BJ (cell line): ENCODE results near the gene ZNF385C. TPM values are rescaled to one million over a fixed set of nuclear protein-coding genes. Genes with fewer than 3 reads are reported as not detected.

ENCODE experiments used
- CTCF ChIA-PET: fragments of 350-600 bp; formaldehyde crosslinking; extraction: SDS; loops from one replicate; lab custom pipeline; 2021; ENCODE audit warnings: antibody characterized with exemption, inconsistent platforms; lab: Yijun Ruan, JAX
- POLR2A ChIA-PET: fragments of 300-600 bp; sonication (Branson Sonifier 250); formaldehyde crosslinking; extraction: SDS; loops from one replicate; lab custom pipeline; 2021; ENCODE audit warnings: antibody characterized with exemption; lab: Charles Lee
- DNase-seq: peaks from one replicate; pipeline ENCODE4 v3.0.0-alpha.2; 2011; ENCODE audit warnings: low read depth
- H3K27me3 ChIP-seq: 2 replicates; pipeline ENCODE4 v1.6.0; 2011; ENCODE audit warnings: low read length; ENCODE audit not compliant: control insufficient read depth, insufficient read depth
- H3K36me3 ChIP-seq: 2 replicates; pipeline ENCODE4 v1.5.1; 2011; ENCODE audit warnings: low read length; ENCODE audit not compliant: control insufficient read depth, insufficient read depth
- H3K4me3 ChIP-seq: 2 replicates; pipeline ENCODE4 v1.5.1; 2011; ENCODE audit warnings: low read depth, mild to moderate bottlenecking, control low read depth, low read length
- polyA plus RNA-seq: library from polyadenylated mRNA; depleted of rRNA; stranded (reverse); fragments of >200 nt; gene quantifications from 2 replicates; pipeline ENCODE4 v1.2.3, GENCODE V29; 2011; rRNA removed
- TF ChIP-seq, protein P1 (sequence below): IDR thresholded peaks from 2 replicates; pipeline ENCODE4 v1.5.1; 2011; ENCODE audit warnings: low read depth, mild to moderate bottlenecking, control low read depth, inconsistent platforms, low read length, moderate library complexity; ENCODE audit not compliant: insufficient read depth

The ZNF385C gene
- polyA plus RNA-seq, 1 experiment: not detected

DNA sequence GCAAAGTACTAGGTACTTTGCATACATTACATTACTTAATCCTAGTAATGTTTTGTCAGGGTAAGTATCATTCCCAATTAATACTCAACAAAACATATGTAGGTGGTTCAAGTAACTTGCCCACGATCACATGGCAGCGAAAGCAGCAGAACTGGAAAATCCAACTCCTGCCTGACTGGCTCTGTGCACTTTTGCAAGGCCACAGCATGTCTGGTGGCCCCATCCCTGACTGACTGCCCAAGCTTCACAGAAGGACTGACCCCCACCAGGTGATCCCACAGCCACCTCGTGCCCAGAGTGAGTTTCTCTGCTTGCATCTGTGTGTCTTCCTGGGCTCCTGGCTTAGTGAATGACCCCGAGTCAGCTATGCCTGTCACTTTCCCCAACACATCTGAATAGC, 120.3 kb downstream of the ZNF385C start:
- Histone ChIP-seq H3K4me3 (no peak overlapping the region), H3K27me3 (no peaks in the 10 kb centered on the region), H3K36me3 (peaks cover 44% of the 10 kb centered on the region)
- CTCF ChIA-PET: interaction anchor here (1.3 kb wide), 1 partner anchor 42 kb away, joined by 5 read pairs; the partner anchor contains the start of gene NKIRAS2
- DNase-seq: no peak
- TF ChIP-seq, protein P1, sequence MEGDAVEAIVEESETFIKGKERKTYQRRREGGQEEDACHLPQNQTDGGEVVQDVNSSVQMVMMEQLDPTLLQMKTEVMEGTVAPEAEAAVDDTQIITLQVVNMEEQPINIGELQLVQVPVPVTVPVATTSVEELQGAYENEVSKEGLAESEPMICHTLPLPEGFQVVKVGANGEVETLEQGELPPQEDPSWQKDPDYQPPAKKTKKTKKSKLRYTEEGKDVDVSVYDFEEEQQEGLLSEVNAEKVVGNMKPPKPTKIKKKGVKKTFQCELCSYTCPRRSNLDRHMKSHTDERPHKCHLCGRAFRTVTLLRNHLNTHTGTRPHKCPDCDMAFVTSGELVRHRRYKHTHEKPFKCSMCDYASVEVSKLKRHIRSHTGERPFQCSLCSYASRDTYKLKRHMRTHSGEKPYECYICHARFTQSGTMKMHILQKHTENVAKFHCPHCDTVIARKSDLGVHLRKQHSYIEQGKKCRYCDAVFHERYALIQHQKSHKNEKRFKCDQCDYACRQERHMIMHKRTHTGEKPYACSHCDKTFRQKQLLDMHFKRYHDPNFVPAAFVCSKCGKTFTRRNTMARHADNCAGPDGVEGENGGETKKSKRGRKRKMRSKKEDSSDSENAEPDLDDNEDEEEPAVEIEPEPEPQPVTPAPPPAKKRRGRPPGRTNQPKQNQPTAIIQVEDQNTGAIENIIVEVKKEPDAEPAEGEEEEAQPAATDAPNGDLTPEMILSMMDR: no peak
- POLR2A ChIA-PET: no interaction called here

- DNase-seq: no peak
- Histone ChIP-seq H3K4me3 (no peak overlapping the region), H3K27me3 (no peaks in the 10 kb centered on the region), H3K36me3 (peaks cover 51% of the 10 kb centered on the region)
- ChIA-PET POLR2A (no interaction called here), CTCF (interaction anchor here (0.8 to 1.2 kb wide), 3 partner anchors 10 to 140 kb away, joined by 3 to 4 read pairs (median 4); partner anchors contain the start of gene CNP)
- TF ChIP-seq, protein P1: no peak
Measured at GRCh38 chr17:41976142-41976768, 122.0 kb downstream of the ZNF385C start.

Other genes starting within 250 kb of the ZNF385C start
- gene KLHL11, start 233.1 kb downstream of the ZNF385C start, polyA plus RNA-seq: 5.5 and 7.2 TPM in 2 replicates
- gene ACLY, start 179.5 kb downstream of the ZNF385C start, polyA plus RNA-seq: 118 and 170 TPM in 2 replicates
- gene ODAD4, start 167.9 kb downstream of the ZNF385C start, polyA plus RNA-seq: 0.61 and 0.92 TPM in 2 replicates
- 53.5 and 66.2 TPM in 2 replicates for gene CNP, start 131.7 kb downstream of the ZNF385C start, polyA plus RNA-seq
- gene DNAJC7, start 81.0 kb downstream of the ZNF385C start, polyA plus RNA-seq: 41.1 and 46.9 TPM in 2 replicates
- gene NKIRAS2, start 78.4 kb downstream of the ZNF385C start, polyA plus RNA-seq: 55.9 and 81.4 TPM in 2 replicates
- gene C17orf113, start 47.9 kb downstream of the ZNF385C start, polyA plus RNA-seq: 0.07 and 0.11 TPM in 2 replicates
- gene DHX58, start 14.2 kb upstream of the ZNF385C start, polyA plus RNA-seq: 11.6 and 18.0 TPM in 2 replicates
- gene KAT2A, start 22.9 kb upstream of the ZNF385C start, polyA plus RNA-seq: 18.2 and 25.2 TPM in 2 replicates
- gene HSPB9, start 24.3 kb upstream of the ZNF385C start, polyA plus RNA-seq: not detected in 2 replicates
- gene RAB5C, start 56.5 kb upstream of the ZNF385C start, polyA plus RNA-seq: 179 and 239 TPM in 2 replicates
- 0.02 and 0.07 TPM in 2 replicates for gene KCNH4, start 82.7 kb upstream of the ZNF385C start, polyA plus RNA-seq
- not detected in 2 replicates for gene HCRT, start 87.0 kb upstream of the ZNF385C start, polyA plus RNA-seq
- gene GHDC, start 96.0 kb upstream of the ZNF385C start, polyA plus RNA-seq: 9.0 and 16.5 TPM in 2 replicates
- 29.8 and 37.2 TPM in 2 replicates for gene STAT5B, start 177.9 kb upstream of the ZNF385C start, polyA plus RNA-seq
- 6.2 and 17.2 TPM in 2 replicates for gene STAT5A, start 190.0 kb upstream of the ZNF385C start, polyA plus RNA-seq